HepG2 (cell line): ENCODE data around the gene PNMA8C. TPM values are rescaled to one million over a fixed set of nuclear protein-coding genes. Genes with fewer than 3 reads are reported as not detected.

Source experiments
- ATF3 ChIP-seq: sonication (generic); formaldehyde crosslinking; IDR thresholded peaks from 2 replicates; pipeline ENCODE4 v1.4.0; 2020; ENCODE audit warnings: missing genetic modification reagents
- CCDC6 ChIP-seq: sonication (generic); formaldehyde crosslinking; IDR thresholded peaks from 2 replicates; pipeline ENCODE4 v1.8.1; 2022; ENCODE audit warnings: mild to moderate bottlenecking, missing genetic modification reagents, moderate library complexity
- FOXM1 ChIP-seq: sonication (generic); formaldehyde crosslinking; IDR thresholded peaks from 2 replicates; pipeline ENCODE4 v1.5.0; 2020; ENCODE audit warnings: missing genetic modification reagents
- SNAPC2 ChIP-seq: sonication (generic); formaldehyde crosslinking; IDR thresholded peaks from 2 replicates; pipeline ENCODE4 v1.8.1; 2022; ENCODE audit warnings: mild to moderate bottlenecking, missing genetic modification reagents
- TBX2 ChIP-seq: sonication (generic); formaldehyde crosslinking; IDR thresholded peaks from 2 replicates; pipeline ENCODE4 v1.5.0; 2020; ENCODE audit warnings: missing genetic modification reagents, mild to moderate bottlenecking, borderline replicate concordance
- ZFAT ChIP-seq: sonication (generic); formaldehyde crosslinking; conservative IDR thresholded peaks from 2 replicates; pipeline ENCODE4 v1.8.1; 2023; ENCODE audit warnings: missing genetic modification reagents, inconsistent platforms
- ZNF512 ChIP-seq: sonication (generic); formaldehyde crosslinking; IDR thresholded peaks from 2 replicates; pipeline ENCODE4 v1.4.0; 2020; ENCODE audit warnings: mild to moderate bottlenecking, missing genetic modification reagents
- ZSCAN20 ChIP-seq: sonication (generic); formaldehyde crosslinking; IDR thresholded peaks from 2 replicates; pipeline ENCODE4 v1.4.0; 2020; ENCODE audit warnings: missing genetic modification reagents, mild to moderate bottlenecking, borderline replicate concordance
- polyA plus RNA-seq, 8 experiments: library from polyadenylated mRNA; depleted of rRNA in 3 of 8; stranded (reverse) in 7 of 8; unstranded in 1 of 8; fragments of >200 nt; fragmentation: Illumina TruSeq in 4 of 8; extraction: Trizol in 4 of 8; gene quantifications; 2 replicates each; pipeline versions ENCODE4 v1.2.1 to v1.2.3, GENCODE V29; 2011 to 2016; ENCODE audit warnings: low read depth in 4 of 8, missing spikeins in 1 of 8, mixed read lengths in 1 of 8; ENCODE audit not compliant: insufficient read depth in 1 of 8
- total RNA-seq, 5 experiments: library from RNA; depleted of rRNA; stranded (reverse); fragments of >200 nt; fragmentation: Illumina TruSeq; extraction: Trizol; gene quantifications; 2 replicates each; pipeline ENCODE4 v1.2.3, GENCODE V29; 2016; ENCODE audit warnings: low read depth in 1 of 5
- TF ChIP-seq, protein P1 (sequence below): sonication (generic); formaldehyde crosslinking; IDR thresholded peaks from 2 replicates; pipeline ENCODE4 v1.9.0; 2021; ENCODE audit warnings: missing genetic modification reagents, borderline replicate concordance

PNMA8C gene
- total and polyA plus RNA-seq, 2 of the 13 experiments (the other 11 are each of a cell fraction or from before 2014, with no cell fraction given), result not detected

GRCh38 chr19:46404055-46404752 is 24.5 kb downstream of the PNMA8C start (continued):
- TF ChIP-seq CCDC6 (CRISPR knock-in tag) (peak; percentile 46; the same call in 1 of the 2 replicates), ZFAT (CRISPR knock-in tag) (no peak), ZSCAN20 (peak; percentile 27; the same call in 1 of the 2 replicates), FOXM1 (no peak), ATF3 (CRISPR knock-in tag) (no peak), ZNF512 (CRISPR knock-in tag) (peak; percentile 55; the same call in 1 of the 2 replicates), SNAPC2 (CRISPR knock-in tag) (0 out of 2 replicates have a peak, but pooled peaks have one; percentile 77), TBX2 (peak; percentile 78)
- TF ChIP-seq, protein P1, sequence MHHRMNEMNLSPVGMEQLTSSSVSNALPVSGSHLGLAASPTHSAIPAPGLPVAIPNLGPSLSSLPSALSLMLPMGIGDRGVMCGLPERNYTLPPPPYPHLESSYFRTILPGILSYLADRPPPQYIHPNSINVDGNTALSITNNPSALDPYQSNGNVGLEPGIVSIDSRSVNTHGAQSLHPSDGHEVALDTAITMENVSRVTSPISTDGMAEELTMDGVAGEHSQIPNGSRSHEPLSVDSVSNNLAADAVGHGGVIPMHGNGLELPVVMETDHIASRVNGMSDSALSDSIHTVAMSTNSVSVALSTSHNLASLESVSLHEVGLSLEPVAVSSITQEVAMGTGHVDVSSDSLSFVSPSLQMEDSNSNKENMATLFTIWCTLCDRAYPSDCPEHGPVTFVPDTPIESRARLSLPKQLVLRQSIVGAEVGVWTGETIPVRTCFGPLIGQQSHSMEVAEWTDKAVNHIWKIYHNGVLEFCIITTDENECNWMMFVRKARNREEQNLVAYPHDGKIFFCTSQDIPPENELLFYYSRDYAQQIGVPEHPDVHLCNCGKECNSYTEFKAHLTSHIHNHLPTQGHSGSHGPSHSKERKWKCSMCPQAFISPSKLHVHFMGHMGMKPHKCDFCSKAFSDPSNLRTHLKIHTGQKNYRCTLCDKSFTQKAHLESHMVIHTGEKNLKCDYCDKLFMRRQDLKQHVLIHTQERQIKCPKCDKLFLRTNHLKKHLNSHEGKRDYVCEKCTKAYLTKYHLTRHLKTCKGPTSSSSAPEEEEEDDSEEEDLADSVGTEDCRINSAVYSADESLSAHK, result no peak
